NCI-H460 (cell line): ENCODE results near the gene PAN2. TPM values are rescaled to one million over a fixed set of nuclear protein-coding genes. Genes with fewer than 3 reads are reported as not detected.
"Not testable (repeated sequence)": the region's sequence is repeated elsewhere in the genome, so short reads cannot be mapped to it uniquely, and the experiment has no call there.

Experiments used
- DNase-seq: peaks from one replicate; pipeline ENCODE4 v3.0.0-alpha.2; 2016; ENCODE audit warnings: low read depth; ENCODE audit errors: extremely low read depth
- total RNA-seq: library from RNA; depleted of rRNA; stranded (reverse); fragments of >200 nt; shearing (Covaris generic); gene quantifications from 2 replicates; pipeline ENCODE4 v1.2.3, GENCODE V29; 2014

PAN2 gene
- total RNA-seq, 1 experiment from 2014 or later: 73.6 TPM

DNA sequence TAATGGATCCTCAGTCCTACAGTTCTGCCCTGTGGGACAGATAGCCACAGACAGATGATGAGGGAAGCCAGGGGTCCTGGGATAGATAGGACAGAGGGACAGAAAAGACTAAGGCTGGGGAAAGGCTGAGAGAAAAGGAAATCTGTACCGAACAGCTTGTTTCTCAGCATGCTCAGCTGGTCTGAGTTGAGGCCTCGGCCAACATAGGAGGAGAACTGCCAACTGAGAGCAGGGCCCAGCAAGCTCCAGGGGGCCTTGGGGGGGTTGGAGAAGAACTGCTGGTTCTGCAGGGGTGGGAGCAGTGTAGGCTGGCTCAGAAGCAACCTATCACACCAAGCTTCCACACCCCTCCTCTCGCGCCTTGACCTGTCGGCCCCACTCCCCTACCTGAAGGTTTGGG lies 15.0 kb upstream of the PAN2 start:
- no peak for DNase-seq

- not testable (repeated sequence) for DNase-seq
These were observed 13.5 kb upstream of the PAN2 start for GRCh38 chr12:56347255-56347654.

DNA sequence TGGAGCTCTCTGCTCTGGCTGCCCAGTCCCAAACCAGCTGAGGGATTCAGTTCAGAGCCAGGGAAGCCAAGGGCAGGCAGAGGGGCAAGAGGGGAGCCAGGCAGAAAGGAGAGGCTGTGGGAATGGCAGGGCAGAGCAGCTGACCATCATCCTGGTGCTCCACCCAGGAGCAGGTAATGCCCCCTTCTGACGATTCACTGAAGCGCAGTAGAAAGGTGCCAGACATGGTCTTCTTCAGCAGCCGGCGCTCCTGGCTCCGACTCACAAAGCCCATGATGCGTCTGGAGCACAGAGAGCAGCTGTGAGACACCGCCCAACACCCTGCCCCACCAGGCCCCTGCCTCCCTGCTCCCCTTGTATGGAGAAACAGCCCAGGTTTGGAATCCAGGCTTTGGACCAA lies 12.9 kb upstream of the PAN2 start:
- DNase-seq: no peak

GRCh38 chr12:56342290-56342689 lies 8.5 kb upstream of the PAN2 start:
- not testable (repeated sequence) for DNase-seq

GRCh38 chr12:56341616-56342015 lies 7.8 kb upstream of the PAN2 start:
- DNase-seq: no peak

DNA sequence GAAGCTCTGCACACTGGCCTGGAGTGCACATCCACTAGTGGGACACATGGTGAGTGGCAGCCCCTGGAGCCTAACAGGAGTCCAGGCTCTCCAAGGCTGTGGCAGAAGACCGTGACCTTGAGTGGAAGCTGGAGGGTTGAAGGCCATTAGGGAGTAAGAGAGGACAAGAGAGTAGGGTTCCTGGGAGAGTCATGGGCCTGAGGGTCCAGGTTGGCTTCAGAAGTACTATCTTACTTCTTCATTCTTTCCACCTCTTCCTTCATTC lies 5.3 kb upstream of the PAN2 start:
- DNase-seq: no peak

GRCh38 chr12:56338308-56339157 lies 4.7 kb upstream of the PAN2 start, which contains the start of gene IL23A:
TSS of gene IL23A (plus strand) at chr12:56338884. CDS start at chr12:56339045, 161 bp downstream.
- no peak for DNase-seq

- DNase-seq: no peak
These were observed 4.0 kb upstream of the PAN2 start for GRCh38 chr12:56337753-56338251.

DNA sequence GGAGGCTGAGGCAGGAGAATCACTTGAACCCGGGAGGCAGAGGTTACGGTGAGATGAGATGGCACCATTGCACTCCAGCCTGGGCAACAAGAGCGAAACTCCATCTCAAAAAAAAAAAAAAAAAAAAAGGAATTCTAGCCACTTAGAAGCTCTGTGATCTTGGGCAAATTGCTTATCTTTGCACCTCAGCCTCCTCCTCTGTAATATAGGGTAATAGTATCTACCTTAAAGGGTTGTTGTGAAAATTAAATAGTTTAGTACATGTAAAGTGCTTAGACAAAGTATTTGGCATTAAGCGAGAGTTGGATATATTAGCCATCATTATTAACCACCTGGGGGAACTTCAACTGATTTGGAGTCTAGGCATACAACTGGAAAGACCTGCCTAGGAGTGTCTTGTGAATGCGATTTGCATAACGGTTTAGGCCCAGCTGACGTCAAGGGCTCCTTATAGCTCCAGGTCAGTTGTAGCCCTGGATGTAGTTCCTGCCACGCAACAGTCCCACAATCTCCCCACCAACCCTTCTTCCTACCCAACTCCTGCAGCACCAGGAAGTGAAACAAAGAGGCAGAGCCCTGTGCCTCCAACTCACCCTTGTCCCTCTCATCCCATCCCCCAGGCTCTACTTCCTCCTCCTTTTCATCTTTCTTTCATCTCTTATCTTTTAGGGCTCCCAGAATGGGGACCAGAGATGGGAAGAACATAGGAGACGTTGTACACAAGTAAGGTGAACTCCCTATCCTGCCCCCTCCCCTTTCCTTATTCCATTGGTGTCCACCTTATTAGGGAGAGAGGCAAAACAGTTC lies 2.8 kb upstream of the PAN2 start:
- DNase-seq: no peak

GRCh38 chr12:56335527-56335926 lies 1.7 kb upstream of the PAN2 start:
- not testable (repeated sequence) for DNase-seq

DNA sequence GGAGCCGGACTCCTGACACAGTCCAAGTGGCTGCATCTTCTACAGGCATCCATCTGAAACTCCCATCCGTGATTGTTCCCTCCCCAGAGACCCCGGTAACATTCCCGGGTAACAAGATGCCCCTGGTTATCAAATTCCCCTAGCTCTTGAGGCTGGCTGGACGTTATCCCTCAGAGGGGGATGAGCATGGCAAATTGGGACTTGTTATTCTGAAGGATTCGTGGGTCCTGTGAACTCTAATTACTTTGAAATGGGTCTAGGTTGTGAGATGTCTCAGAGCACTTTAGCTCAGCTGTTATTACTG lies 642 bp upstream of the PAN2 start:
- DNase-seq: no peak

DNA sequence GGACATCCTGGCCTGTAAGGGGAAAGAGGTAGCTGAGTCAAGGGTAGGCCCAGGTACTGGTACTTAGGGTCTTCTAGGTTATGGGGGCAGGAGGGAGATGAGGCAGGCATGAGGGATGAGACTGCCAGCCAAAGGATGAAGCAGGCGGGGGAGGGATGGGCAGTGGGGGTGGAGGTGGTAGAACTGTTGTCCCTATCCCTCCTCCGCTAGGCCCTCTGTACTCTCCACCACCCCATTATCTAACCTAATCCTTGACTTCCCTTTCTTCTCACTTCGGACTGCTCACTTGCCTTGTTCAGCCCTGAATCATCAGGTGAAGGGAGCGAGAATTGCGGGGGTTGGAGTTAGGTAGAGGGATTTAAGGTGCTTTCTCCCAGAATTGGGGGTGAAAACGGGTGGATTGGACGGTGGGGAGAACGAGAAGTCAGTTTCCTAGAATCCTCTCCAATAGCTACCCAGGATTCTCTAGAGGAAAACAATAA lies 562 bp downstream of the PAN2 start:
- no peak for DNase-seq

DNA sequence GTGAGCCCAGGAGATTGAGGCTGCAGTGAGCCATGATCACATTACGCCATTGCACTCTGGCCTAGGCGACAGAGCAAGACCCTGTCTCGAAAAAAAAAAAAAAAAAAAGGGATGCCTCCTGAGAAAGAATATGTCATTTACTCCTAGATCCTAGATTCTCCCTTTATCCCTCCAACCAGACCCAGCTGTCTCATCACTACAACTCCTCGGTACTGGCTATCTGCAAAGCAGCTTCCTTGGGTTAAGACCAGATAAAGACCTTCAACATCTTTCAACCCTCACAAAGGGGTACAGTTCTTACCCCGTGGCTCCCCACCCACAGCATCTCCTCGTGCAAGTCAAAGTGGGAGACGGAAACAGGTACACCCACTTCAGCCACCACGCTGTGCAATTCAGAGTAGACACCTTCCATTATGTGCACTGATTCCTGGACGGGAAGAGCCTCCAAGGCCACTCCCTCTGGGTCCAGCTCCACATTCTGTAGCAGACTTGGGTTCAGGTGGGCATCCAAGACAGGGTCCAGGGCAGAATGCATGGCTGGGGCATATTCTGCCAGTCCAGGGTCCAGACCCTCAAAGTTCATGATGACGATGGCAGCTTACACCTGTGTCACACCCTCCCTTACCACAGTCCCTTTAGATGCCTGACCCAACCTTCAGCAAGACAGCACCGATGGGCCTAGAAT lies 1.1 kb downstream of the PAN2 start:
- DNase-seq: no peak

GRCh38 chr12:56330936-56331490 lies 2.8 kb downstream of the PAN2 start:
- no peak for DNase-seq

- DNase-seq: no peak
These were observed 7.3 kb downstream of the PAN2 start for GRCh38 chr12:56326533-56326932.

DNA sequence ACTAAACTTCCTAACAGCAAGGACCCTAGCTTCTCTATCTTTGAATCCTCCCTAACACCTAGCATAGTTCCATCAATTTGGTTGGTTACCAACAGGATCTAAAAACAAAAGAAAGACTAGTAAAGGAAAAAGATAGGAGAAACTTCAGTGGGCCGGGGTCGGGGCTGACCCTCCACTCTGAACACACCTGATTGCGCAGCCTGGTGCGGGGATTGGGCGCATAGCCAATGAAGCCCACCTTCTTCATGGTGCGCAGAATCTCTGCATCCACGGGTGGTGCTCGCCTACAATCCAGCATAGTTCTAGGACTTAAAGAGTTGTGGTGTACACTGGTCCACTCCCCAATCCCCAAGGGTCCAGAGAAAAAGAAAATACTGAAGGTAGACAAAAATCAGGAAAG lies 7.7 kb downstream of the PAN2 start:
- DNase-seq: no peak

DNA sequence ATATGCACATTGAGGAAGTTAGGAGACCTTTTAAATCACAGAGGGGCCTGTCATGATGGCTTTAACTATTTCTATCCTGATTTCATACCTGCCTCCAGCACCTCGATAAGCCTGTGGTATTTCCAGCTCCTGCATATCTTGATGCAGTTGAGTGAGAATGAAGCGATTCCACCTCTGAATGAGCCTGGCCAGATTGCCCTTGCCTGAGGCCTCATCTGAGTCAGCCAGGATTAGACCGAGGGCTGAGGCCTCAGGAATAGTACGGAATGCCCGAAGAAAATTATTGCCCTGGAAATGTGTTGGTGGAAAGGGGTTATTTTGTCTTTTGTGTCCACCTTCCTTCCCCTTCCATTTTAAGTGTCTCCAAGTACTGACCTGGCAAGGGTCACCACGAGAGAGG lies 9.6 kb downstream of the PAN2 start:
- DNase-seq: no peak

- not testable (repeated sequence) for DNase-seq
These were observed 12.2 kb downstream of the PAN2 start for GRCh38 chr12:56321610-56322009.

GRCh38 chr12:56321027-56321426 lies 12.8 kb downstream of the PAN2 start:
- no peak for DNase-seq

GRCh38 chr12:56317675-56318074 lies 16.1 kb downstream of the PAN2 start:
- DNase-seq: no peak
